Endothelial cell (in vitro differentiated cells): ENCODE measurements around the gene PGAM5. TPM values are rescaled to one million over a fixed set of nuclear protein-coding genes. Genes with fewer than 3 reads are reported as not detected.
"Not testable (repeated sequence)": the region's sequence is repeated elsewhere in the genome, so short reads cannot be mapped to it uniquely, and the experiment has no call there.

Experiments used
- DNase-seq: peaks from one replicate; pipeline ENCODE4 v3.0.0; 2021; ENCODE audit warnings: low spot score
- H3K27ac Mint-ChIP-seq: one replicate; pipeline ENCODE4 v1.8.0; 2021; ENCODE audit warnings: mixed read lengths, inconsistent platforms; ENCODE audit not compliant: unreplicated experiment
- H3K27me3 Mint-ChIP-seq: one replicate; pipeline ENCODE4 v1.8.0; 2021; ENCODE audit warnings: mild to moderate bottlenecking, moderate library complexity, mixed read lengths, inconsistent platforms; ENCODE audit not compliant: unreplicated experiment
- H3K36me3 Mint-ChIP-seq: one replicate; pipeline ENCODE4 v1.8.0; 2021; ENCODE audit warnings: mild to moderate bottlenecking, low read depth, mixed read lengths, inconsistent platforms; ENCODE audit not compliant: unreplicated experiment
- H3K4me1 Mint-ChIP-seq: one replicate; pipeline ENCODE4 v1.8.0; 2021; ENCODE audit warnings: mild to moderate bottlenecking, mixed read lengths, inconsistent platforms; ENCODE audit not compliant: unreplicated experiment
- H3K4me3 Mint-ChIP-seq: one replicate; pipeline ENCODE4 v1.8.0; 2021; ENCODE audit warnings: mild to moderate bottlenecking, mixed read lengths, inconsistent platforms; ENCODE audit not compliant: unreplicated experiment
- H3K9me3 Mint-ChIP-seq: one replicate; pipeline ENCODE4 v1.8.0; 2021; ENCODE audit warnings: mixed read lengths, inconsistent platforms; ENCODE audit not compliant: unreplicated experiment
- CTCF ChIP-seq: fragments of 200-600 bp; sonication (generic); IDR thresholded peaks from one replicate; pipeline ENCODE4 v1.5.0; 2021; ENCODE audit warnings: antibody characterized with exemption; ENCODE audit not compliant: unreplicated experiment
- total RNA-seq: library from RNA; stranded (reverse); fragmentation: NEBNext Ultra II Directional; extraction: Animal tissue kit (Norgen Biotek cat#: 25700); gene quantifications from one replicate; pipeline ENCODE4 v1.2.1, GENCODE V29; 2021; ENCODE audit not compliant: unreplicated experiment

Gene PGAM5
- total RNA-seq, 1 donor from 2014 or later = 43.9 TPM

GRCh38 chr12:132748319-132748718, 37.7 kb downstream of the PGAM5 start:
- Mint-ChIP-seq H3K27me3 (peaks cover 2% of the 10 kb centered on the region), H3K9me3 (no peaks in the 10 kb centered on the region), H3K36me3 (peaks cover 37% of the 10 kb centered on the region), H3K4me1 (no peaks in the 10 kb centered on the region), H3K4me3 (peak overlapping the region; percentile 56), H3K27ac (no peak overlapping the region)
- no peak for TF ChIP-seq CTCF
- DNase-seq = no peak

GRCh38 chr12:132753670-132754069, 43.0 kb downstream of the PGAM5 start:
- H3K9me3 Mint-ChIP-seq, H3K27me3 Mint-ChIP-seq, H3K4me1 Mint-ChIP-seq, H3K27ac Mint-ChIP-seq, H3K4me3 Mint-ChIP-seq, DNase-seq: not testable (repeated sequence)
- H3K36me3 Mint-ChIP-seq = peaks cover 16% of the 10 kb centered on the region

DNA sequence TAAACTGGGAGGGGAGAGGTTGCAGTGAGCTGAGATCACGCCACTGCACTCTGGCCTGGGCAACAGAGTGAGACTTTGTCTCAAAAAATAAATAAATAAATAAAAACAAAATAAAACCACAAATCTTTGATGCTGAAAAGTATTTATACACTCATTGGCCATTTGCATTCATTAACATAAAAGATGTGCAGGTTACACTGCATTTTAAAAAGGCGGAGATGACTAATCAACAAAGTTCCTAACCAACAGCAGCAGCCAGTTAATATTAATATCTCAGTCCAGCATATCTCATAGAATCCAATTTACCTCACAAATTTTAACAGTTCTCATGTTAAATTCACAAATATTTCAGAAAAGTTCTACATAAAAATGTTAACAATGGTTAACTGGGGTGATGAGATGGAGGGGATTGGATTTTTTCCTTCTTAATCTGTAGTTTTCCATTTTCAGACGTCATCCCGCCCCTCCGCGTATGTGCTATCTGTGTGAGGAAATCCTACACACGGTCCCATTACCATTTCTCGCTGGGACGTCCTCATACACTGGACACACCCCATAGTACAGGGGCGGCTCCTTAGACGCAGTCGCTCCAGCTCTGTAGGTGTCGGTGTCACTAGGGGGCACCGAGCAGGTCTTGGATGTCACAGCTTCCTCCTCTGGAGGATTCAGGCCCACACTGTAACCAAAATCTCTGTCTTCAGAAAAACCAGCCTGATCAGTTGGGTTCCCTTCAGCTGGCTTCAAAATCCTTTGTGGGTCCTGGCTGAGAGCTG, 43.7 kb downstream of the PGAM5 start:
- Mint-ChIP-seq H3K27ac (peak overlapping the region; percentile 11), H3K27me3 (peaks cover 2% of the 10 kb centered on the region), H3K36me3 (peaks cover 14% of the 10 kb centered on the region), H3K9me3 (no peaks in the 10 kb centered on the region), H3K4me1 (no peaks in the 10 kb centered on the region), H3K4me3 (no peak overlapping the region)
- no peak for TF ChIP-seq CTCF
- no peak for DNase-seq

DNA sequence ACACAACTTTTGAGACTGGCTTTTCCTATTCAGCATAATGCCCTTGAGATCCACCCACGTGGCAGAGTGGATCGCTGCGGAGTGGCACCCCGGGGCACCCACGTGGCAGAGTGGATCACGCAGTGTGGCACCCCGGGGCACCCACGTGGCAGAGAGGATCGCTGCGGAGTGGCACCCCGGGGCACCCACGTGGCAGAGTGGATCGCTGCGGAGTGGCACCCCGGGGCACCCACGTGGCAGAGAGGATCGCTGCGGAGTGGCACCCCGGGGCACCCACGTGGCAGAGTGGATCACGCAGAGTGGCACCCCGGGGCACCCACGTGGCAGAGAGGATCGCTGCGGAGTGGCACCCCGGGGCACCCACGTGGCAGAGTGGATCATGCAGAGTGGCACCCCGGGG, 48.2 kb downstream of the PGAM5 start:
- H3K27ac Mint-ChIP-seq, H3K4me3 Mint-ChIP-seq, H3K9me3 Mint-ChIP-seq, DNase-seq, H3K27me3 Mint-ChIP-seq: not testable (repeated sequence)
- Mint-ChIP-seq H3K4me1 (peaks cover 15% of the 10 kb centered on the region), H3K36me3 (peaks cover 23% of the 10 kb centered on the region)

- H3K4me1 Mint-ChIP-seq = peaks cover 18% of the 10 kb centered on the region
- peaks cover 6% of the 10 kb centered on the region for H3K27me3 Mint-ChIP-seq
- no peak for TF ChIP-seq CTCF
- DNase-seq = no peak
- H3K9me3 Mint-ChIP-seq = no peaks in the 10 kb centered on the region
- peak overlapping the region; percentile 99 for H3K4me3 Mint-ChIP-seq
- H3K27ac Mint-ChIP-seq = no peak overlapping the region
- H3K36me3 Mint-ChIP-seq = peaks cover 20% of the 10 kb centered on the region
Observed at GRCh38 chr12:132759359-132759758, 48.7 kb downstream of the PGAM5 start.

- peak; percentile 54 for DNase-seq
- H3K36me3 Mint-ChIP-seq = peaks cover 12% of the 10 kb centered on the region
- TF ChIP-seq CTCF = no peak
- peaks cover 27% of the 10 kb centered on the region for H3K4me1 Mint-ChIP-seq
- no peaks in the 10 kb centered on the region for H3K9me3 Mint-ChIP-seq
- H3K4me3 Mint-ChIP-seq = peak within 1 kb of the TSS; percentile 99
- peaks cover 9% of the 10 kb centered on the region for H3K27me3 Mint-ChIP-seq
- peak within 1 kb of the TSS; percentile 93 for H3K27ac Mint-ChIP-seq
Observed at GRCh38 chr12:132761032-132761920, 50.6 kb downstream of the PGAM5 start, which contains the start of gene ANKLE2. Gene ANKLE2 (minus strand): TSS chr12:132761832. CDS start chr12:132761798, 34 bp downstream.
